ENCODE results near the gene TMEM178B. TPM values are rescaled to one million over a fixed set of nuclear protein-coding genes. Genes with fewer than 3 reads are reported as not detected.

The TMEM178B gene
- total and polyA plus RNA-seq, 2 of the 4 experiments (the other 2 are of a cell fraction), result under 0.01 to 0.05 TPM

- no peak overlapping the region for H2BK20ac ChIP-seq (ENCODE audit: low read depth, low read length)
- H4K8ac ChIP-seq (ENCODE audit: low read depth in 2 of 2, low read length in 2 of 2), result no peak overlapping the region
- DNase-seq (no peak), ATAC-seq (ENCODE audit: low read depth) (no peak)
- no peaks in the 10 kb centered on the region for H3K9me1 ChIP-seq (ENCODE audit: insufficient read depth, low read length)
- POLR2A ChIA-PET (ENCODE audit: unreplicated experiment), result no interaction called here
- no peak overlapping the region for H3K4me3 ChIP-seq (ENCODE audit: insufficient read depth, low read depth, low read length)
- TF ChIP-seq CEBPB (IDR thresholded peaks at IDR 0.05; ENCODE audit: low read depth, low read length), result peak; percentile 90
- TF ChIP-seq FOS (IDR thresholded peaks at IDR 0.05; ENCODE audit: low read depth, low read length), result no peak
- no TSS peak for BruUV-seq (replicated peaks)
- H3K56ac ChIP-seq (ENCODE audit: extremely low read depth, insufficient read depth, low read length), result no peak overlapping the region
- no peak overlapping the region for H3K9ac ChIP-seq (ENCODE audit: low read depth, low read length)
- H4K20me1 ChIP-seq (ENCODE audit: insufficient read depth, low read length), result no peaks in the 10 kb centered on the region
- H3K18ac ChIP-seq (ENCODE audit: low read depth, low read length), result no peak overlapping the region
- no peak overlapping the region for H3K23ac ChIP-seq (ENCODE audit: low read depth, low read length)
- no peak overlapping the region for H2AFZ ChIP-seq (replicated peaks; ENCODE audit: low read length, poor library complexity)
- in situ Hi-C loops (cut with MboI; ENCODE audit: low sequenced_read_pairs), result no loop called here
- H2BK5ac ChIP-seq (ENCODE audit: low read depth, low read length, poor library complexity, severe bottlenecking), result no peak overlapping the region
- H2AK5ac ChIP-seq (ENCODE audit: low read depth, low read length), result no peak overlapping the region
- no peak overlapping the region for H3K14ac ChIP-seq (replicated peaks; ENCODE audit: low read depth, low read length)
- no peak overlapping the region for H2BK120ac ChIP-seq (ENCODE audit: low read depth, low read length)
- H3K4me1 ChIP-seq (ENCODE audit: control insufficient read depth, insufficient read depth, low read length), result no peaks in the 10 kb centered on the region
- no peak overlapping the region for H3K4me2 ChIP-seq (ENCODE audit: low read depth, low read length)
- H3K4ac ChIP-seq (ENCODE audit: low read depth, low read length), result no peak overlapping the region
- H3K27ac ChIP-seq (ENCODE audit: insufficient read depth, low read length), result no peak overlapping the region
- intact Hi-C loops (cut with micrococcal nuclease), result no loop called here
- WGBS, 2 experiments (ENCODE audit: extremely low coverage in 2 of 2, insufficient read length in 1 of 2), result 62 to 100% methylated on average over 1 to 2 of the region's 4 CpGs
- no peak overlapping the region for H4K5ac ChIP-seq (ENCODE audit: low read depth, low read length)
- H3K27me3 ChIP-seq (ENCODE audit: control insufficient read depth, insufficient read depth, low read length), result no peaks in the 10 kb centered on the region
- no peak overlapping the region for H4K91ac ChIP-seq (ENCODE audit: insufficient read depth, low read depth, low read length)
- no peak overlapping the region for H2AK9ac ChIP-seq (replicated peaks; ENCODE audit: low read depth, low read length, poor library complexity)
- H3K36me3 ChIP-seq (ENCODE audit: control insufficient read depth, insufficient read depth, low read length), result no peaks in the 10 kb centered on the region
- H3K9me3 ChIP-seq (ENCODE audit: control insufficient read depth, insufficient read depth, low read length), result peaks cover 7% of the 10 kb centered on the region
- dilution Hi-C loops (cut with HindIII; ENCODE audit: low sequenced_read_pairs, unreplicated experiment), result no loop called here
- no peaks in the 10 kb centered on the region for H3K79me1 ChIP-seq (ENCODE audit: low read depth in 1 of 2, low read length in 2 of 2)
- H2BK15ac ChIP-seq (ENCODE audit: low read depth, low read length), result no peak overlapping the region
- CTCF ChIA-PET, result no interaction called here
These were observed 337.3 kb downstream of the TMEM178B start for GRCh38 chr7:141411133-141411532.

All from IMR-90 (cell line).